Upper lobe of right lung (tissue), 1 donor: ENCODE data around the gene TOP1. TPM values are rescaled to one million over a fixed set of nuclear protein-coding genes. Genes with fewer than 3 reads are reported as not detected.
"Not testable (repeated sequence)": the region's sequence is repeated elsewhere in the genome, so short reads cannot be mapped to it uniquely, and the experiment has no call there.

Source experiments
- ATAC-seq: fragments of 200-7000 bp; cut with Tn5 transposase; one replicate; pipeline ENCODE4 v1.9.1; 2020; ENCODE audit warnings: mild to moderate bottlenecking, moderate library complexity
- DNase-seq: peaks from one replicate; pipeline ENCODE4 v3.0.0-alpha.2; 2020
- H3K27ac ChIP-seq: fragments of 200-600 bp; one replicate; pipeline ENCODE4 v1.8.0; 2022
- H3K27me3 ChIP-seq: fragments of 200-600 bp; one replicate; pipeline ENCODE4 v1.8.0; 2022; ENCODE audit warnings: mild to moderate bottlenecking
- H3K36me3 ChIP-seq: fragments of 200-600 bp; one replicate; pipeline ENCODE4 v1.8.0; 2022
- H3K4me1 ChIP-seq: fragments of 200-600 bp; one replicate; pipeline ENCODE4 v1.8.0; 2022
- H3K4me3 ChIP-seq: fragments of 200-600 bp; one replicate; pipeline ENCODE4 v1.8.0; 2022; ENCODE audit warnings: mild to moderate bottlenecking
- H3K9me3 ChIP-seq: fragments of 200-600 bp; one replicate; pipeline ENCODE4 v1.8.0; 2022
- intact Hi-C: fragments of 100-400 bp; cut with DNase I; formaldehyde crosslinking; loops from one replicate; pipeline ENCODE4 v1.11.0; 2022
- total RNA-seq: library from RNA; stranded (reverse); fragmentation: NEBNext Ultra II Directional; extraction: Animal tissue kit (Norgen Biotek cat#: 25700); gene quantifications from one replicate; pipeline ENCODE4 v1.2.1, GENCODE V29; 2021
- TF ChIP-seq, protein P1 (sequence below): fragments of 200-600 bp; IDR thresholded peaks from one replicate; pipeline ENCODE4 v1.8.0; 2022; ENCODE audit warnings: antibody characterized with exemption
- donor health status: DM: no; HTN: yes; CAD: no; lungs with severe emphysema.

TOP1 gene
- total RNA-seq, 1 donor from 2014 or later, result 67.6 TPM

DNA sequence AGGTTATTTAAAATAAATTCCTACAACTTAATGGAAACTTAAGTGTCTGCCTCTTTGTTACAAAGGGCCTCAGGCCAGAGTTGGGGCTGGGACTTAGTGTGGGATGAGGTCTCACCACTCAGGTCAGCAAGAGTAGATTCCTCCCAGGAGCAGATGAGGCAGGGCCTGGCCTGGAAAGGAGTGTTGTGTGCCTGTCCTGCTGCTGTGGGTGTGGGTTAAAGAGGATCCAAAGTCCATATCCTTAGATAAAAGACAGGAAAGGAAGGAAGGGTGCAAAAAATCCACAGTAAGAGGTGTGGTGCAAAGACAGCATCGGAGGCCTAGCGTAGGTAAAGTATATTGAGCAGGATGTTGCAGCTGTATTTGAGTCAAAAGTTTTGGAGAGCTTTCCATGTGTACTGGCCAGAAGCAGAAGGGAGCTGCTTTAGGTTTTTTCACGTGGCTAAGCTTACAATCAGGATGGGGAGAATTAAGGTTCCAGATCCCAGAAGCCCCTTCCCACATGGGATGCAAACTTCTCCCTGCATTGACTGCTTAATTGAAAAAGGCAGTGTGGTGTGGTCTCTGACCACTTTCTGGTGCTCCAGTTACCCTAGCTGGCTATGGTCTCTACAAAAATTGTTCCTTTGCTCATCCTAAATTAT is 96.0 kb downstream of the TOP1 start:
- DNase-seq, result no peak
- no peak for ATAC-seq
- TF ChIP-seq, protein P1, sequence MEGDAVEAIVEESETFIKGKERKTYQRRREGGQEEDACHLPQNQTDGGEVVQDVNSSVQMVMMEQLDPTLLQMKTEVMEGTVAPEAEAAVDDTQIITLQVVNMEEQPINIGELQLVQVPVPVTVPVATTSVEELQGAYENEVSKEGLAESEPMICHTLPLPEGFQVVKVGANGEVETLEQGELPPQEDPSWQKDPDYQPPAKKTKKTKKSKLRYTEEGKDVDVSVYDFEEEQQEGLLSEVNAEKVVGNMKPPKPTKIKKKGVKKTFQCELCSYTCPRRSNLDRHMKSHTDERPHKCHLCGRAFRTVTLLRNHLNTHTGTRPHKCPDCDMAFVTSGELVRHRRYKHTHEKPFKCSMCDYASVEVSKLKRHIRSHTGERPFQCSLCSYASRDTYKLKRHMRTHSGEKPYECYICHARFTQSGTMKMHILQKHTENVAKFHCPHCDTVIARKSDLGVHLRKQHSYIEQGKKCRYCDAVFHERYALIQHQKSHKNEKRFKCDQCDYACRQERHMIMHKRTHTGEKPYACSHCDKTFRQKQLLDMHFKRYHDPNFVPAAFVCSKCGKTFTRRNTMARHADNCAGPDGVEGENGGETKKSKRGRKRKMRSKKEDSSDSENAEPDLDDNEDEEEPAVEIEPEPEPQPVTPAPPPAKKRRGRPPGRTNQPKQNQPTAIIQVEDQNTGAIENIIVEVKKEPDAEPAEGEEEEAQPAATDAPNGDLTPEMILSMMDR, result no peak
- Histone ChIP-seq H3K36me3 (peaks cover 74% of the 10 kb centered on the region), H3K9me3 (no peaks in the 10 kb centered on the region), H3K27ac (no peak overlapping the region), H3K4me1 (no peaks in the 10 kb centered on the region), H3K4me3 (no peak overlapping the region), H3K27me3 (no peaks in the 10 kb centered on the region)
- intact Hi-C loops, result no loop called here

DNA sequence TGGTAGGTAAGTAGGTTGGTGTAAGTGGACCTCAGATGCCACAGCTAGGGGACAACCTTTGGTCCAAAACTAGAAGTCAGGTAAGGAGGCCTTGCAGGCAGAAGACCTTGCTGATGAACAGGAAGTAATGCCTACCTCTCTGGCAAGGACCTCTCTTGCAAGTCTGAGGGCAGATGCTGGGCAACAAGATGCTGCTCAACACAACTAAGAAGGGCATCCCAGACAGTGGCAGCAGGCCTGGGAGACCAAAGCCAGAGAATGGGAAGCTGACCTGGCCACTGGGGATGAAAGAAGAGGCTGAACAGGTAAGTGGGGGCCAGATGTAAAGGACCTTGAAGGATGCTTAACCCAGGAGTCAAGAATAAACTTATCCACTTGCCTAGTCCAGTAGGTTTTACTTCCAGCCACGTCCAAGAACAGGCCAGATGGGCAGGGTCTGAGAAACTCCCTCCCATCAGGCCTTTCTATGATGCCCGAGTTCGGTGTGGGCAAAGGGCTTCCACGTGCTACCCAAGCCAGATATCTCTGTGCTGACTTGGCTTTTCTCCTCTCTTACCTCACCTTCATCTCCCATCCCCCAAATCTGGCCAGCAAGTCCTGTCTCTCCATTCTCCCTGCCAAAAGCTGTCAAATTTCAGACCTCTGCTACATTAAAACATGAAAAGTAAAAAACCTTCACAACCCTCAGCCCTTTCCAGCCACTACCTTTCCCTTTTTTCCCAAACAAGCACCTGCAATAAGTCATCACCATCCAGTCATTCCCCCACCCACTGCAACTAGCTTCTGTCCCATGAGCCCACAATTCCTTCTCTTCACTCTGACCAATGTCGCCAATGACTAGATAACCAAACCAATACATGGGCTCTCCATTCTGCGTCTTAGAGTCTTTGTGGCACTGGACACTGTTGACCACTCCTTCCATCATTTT is 97.2 kb downstream of the TOP1 start:
- Histone ChIP-seq H3K27ac (no peak overlapping the region), H3K36me3 (peaks cover 61% of the 10 kb centered on the region), H3K9me3 (no peaks in the 10 kb centered on the region), H3K27me3 (no peaks in the 10 kb centered on the region), H3K4me3 (no peak overlapping the region), H3K4me1 (no peaks in the 10 kb centered on the region)
- DNase-seq (no peak), ATAC-seq (peak; percentile 28)
- intact Hi-C loops, result no loop called here
- TF ChIP-seq, protein P1, result no peak

DNA sequence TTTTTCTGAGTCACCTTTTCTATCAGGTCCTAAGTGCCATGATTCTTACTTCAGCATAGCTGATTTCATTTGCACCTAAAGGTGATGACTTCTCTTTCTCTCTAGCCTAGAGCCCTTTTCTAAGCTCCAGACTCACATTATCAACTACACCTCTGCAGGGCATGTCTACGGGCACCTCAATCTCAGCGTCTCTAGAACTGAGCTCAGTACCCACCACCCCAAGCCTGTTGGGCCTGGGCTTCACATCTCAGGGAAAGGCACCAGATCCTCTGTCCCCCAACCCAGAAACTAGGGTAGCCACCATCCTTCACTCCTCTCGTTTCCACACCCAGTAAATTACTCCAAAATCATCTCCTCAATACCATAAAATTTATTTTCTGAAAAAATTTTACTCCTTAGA is 98.1 kb downstream of the TOP1 start:
- ATAC-seq (no peak), DNase-seq (no peak)
- no peaks in the 10 kb centered on the region for H3K4me1 ChIP-seq
- H3K9me3 ChIP-seq, result no peaks in the 10 kb centered on the region
- peak overlapping the region; percentile 17 for H3K27ac ChIP-seq
- intact Hi-C loops, result no loop called here
- peaks cover 52% of the 10 kb centered on the region for H3K36me3 ChIP-seq
- H3K4me3 ChIP-seq, result no peak overlapping the region
- H3K27me3 ChIP-seq, result no peaks in the 10 kb centered on the region
- TF ChIP-seq, protein P1, result no peak

DNA sequence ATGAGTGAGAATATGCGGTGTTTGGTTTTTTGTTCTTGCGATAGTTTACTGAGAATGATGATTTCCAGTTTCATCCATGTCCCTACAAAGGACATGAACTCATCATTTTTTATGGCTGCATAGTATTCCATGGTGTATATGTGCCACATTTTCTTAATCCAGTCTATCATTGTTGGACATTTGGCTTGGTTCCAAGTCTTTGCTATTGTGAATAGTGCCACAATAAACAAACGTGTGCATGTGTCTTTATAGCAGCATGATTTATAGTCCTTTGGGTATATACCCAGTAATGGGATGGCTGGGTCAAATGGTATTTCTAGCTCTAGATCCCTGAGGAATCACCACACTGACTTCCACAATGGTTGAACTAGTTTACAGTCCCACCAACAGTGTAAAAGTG is 99.7 kb downstream of the TOP1 start:
- H3K4me3 ChIP-seq, H3K4me1 ChIP-seq, H3K27me3 ChIP-seq, ATAC-seq, H3K27ac ChIP-seq, intact Hi-C loops, DNase-seq, H3K9me3 ChIP-seq: not testable (repeated sequence)
- peaks cover 36% of the 10 kb centered on the region for H3K36me3 ChIP-seq

DNA sequence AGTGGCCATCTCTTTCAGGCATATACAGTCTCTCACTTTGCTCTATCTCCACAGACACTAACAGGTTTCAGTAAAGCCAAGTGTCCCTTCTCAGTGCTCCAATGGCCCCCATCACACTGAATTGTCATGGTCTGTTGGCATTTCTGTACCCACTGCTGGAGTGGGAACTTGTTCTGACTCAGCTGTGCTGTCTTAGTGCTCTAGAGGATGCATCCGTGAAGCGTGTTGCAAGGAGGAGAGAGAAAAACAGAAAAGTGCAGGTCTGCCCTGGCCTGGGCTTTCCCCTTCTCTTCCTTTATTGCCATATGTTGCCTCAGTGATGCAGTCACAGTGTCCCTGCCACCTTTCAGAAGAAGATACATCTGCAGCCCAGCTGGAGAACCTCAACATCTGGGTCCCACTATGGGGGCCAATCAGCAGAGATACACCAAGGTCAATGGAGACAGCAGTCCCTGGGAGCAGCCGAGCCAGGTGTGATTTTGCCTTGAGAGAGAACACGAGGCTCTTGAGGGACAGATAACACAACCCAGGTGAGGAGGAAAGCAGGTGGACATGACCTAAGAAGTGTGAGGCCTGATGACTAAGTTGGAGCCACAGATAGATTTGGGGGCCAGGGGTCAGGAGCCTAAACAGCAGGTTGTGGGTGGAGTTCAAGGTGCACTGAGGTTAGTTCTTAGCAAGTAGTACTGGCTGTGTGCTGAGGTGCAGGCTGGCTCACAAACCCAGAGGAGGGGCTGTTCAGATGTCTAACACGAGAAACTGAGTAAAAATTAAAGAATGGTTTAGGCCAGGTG is 103.2 kb downstream of the TOP1 start:
- no peaks in the 10 kb centered on the region for H3K27me3 ChIP-seq
- no peak for ATAC-seq
- H3K36me3 ChIP-seq, result peaks cover 1% of the 10 kb centered on the region
- peaks cover 9% of the 10 kb centered on the region for H3K4me1 ChIP-seq
- H3K9me3 ChIP-seq, result no peaks in the 10 kb centered on the region
- H3K27ac ChIP-seq, result no peak overlapping the region
- intact Hi-C loops, result loop anchor here (10.0 kb wide), 1 partner anchor 203 kb away; no protein-coding TSS in a partner anchor
- DNase-seq, result no peak
- TF ChIP-seq, protein P1, result no peak
- H3K4me3 ChIP-seq, result no peak overlapping the region

DNA sequence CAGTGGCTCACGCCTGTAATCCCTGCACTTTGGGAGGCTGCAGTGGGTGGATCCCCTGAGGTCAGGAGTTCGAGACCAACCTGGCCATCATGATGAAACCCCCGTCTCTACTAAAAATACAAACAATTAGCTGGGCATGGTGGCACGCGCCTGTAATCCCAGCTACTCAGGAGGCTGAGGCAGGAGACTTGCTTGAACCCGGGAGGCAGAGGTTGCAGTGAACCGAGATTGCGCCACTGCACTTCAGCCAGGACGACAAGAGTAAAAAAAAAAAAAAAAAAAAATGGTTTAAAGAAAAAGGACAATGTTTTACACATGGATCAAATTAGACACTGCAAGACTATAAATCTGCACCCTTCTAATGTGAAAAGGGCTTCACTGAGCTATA is 103.8 kb downstream of the TOP1 start:
- DNase-seq, H3K4me3 ChIP-seq, H3K27me3 ChIP-seq, H3K9me3 ChIP-seq, H3K4me1 ChIP-seq, H3K27ac ChIP-seq, H3K36me3 ChIP-seq, ATAC-seq: not testable (repeated sequence)
- intact Hi-C loops, result loop anchor here (10.0 kb wide), 1 partner anchor 202 kb away; no protein-coding TSS in a partner anchor
